ENCODE data around the gene CCL3.

Gene CCL3

DNA sequence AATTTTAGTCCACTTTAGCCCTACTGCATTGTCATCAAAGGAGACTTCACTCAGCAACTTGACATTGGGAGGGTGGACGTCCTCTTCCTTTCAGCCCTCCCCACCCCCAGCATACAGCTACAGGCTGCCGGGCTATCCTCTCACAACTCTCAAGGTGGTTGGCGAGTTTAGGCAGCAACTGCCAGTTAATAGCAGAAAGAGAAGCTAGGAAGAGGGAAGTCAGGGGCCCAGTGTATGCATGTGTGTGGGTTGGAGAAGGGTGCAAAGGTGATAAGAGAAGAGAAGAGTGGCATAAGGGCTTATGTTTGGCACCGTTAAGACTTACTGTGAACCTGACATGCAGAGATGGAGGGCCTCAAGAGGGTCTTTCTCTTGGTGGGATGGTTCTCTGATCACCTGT lies 45.5 kb upstream of the CCL3 start:
- no peaks in the 10 kb centered on the region for H3K36me3 ChIP-seq (ENCODE audit: insufficient read depth, low read length)
- H3K4me2 ChIP-seq (ENCODE audit: low read depth, low read length, poor library complexity, severe bottlenecking), result no peak overlapping the region
- no peaks in the 10 kb centered on the region for H3K4me1 ChIP-seq (ENCODE audit: insufficient read depth, low read length, poor library complexity, severe bottlenecking)
- no peaks in the 10 kb centered on the region for H4K20me1 ChIP-seq (ENCODE audit: insufficient read depth, low read length, poor library complexity, severe bottlenecking)
- H3K27me3 ChIP-seq (ENCODE audit: insufficient read depth, low read length, poor library complexity, severe bottlenecking), result no peaks in the 10 kb centered on the region
- no peaks in the 10 kb centered on the region for H3K9me3 ChIP-seq (ENCODE audit: insufficient read depth, low read depth, low read length)
- H3F3A ChIP-seq (ENCODE audit: low read depth), result no peaks in the 10 kb centered on the region
- no peak for TF ChIP-seq EZH2phosphoT487 (IDR thresholded peaks at IDR 0.05; ENCODE audit: borderline replicate concordance)
- TF ChIP-seq, protein P1, sequence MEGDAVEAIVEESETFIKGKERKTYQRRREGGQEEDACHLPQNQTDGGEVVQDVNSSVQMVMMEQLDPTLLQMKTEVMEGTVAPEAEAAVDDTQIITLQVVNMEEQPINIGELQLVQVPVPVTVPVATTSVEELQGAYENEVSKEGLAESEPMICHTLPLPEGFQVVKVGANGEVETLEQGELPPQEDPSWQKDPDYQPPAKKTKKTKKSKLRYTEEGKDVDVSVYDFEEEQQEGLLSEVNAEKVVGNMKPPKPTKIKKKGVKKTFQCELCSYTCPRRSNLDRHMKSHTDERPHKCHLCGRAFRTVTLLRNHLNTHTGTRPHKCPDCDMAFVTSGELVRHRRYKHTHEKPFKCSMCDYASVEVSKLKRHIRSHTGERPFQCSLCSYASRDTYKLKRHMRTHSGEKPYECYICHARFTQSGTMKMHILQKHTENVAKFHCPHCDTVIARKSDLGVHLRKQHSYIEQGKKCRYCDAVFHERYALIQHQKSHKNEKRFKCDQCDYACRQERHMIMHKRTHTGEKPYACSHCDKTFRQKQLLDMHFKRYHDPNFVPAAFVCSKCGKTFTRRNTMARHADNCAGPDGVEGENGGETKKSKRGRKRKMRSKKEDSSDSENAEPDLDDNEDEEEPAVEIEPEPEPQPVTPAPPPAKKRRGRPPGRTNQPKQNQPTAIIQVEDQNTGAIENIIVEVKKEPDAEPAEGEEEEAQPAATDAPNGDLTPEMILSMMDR (conservative IDR thresholded peaks at IDR 0.05; ENCODE audit: low read length), result no peak
- H3K79me2 ChIP-seq (ENCODE audit: insufficient read depth, low read length), result no peaks in the 10 kb centered on the region
- no peaks in the 10 kb centered on the region for H3K9me2 ChIP-seq (replicated peaks; ENCODE audit: low read depth, low read length)
- no peak overlapping the region for H3K9ac ChIP-seq (ENCODE audit: low read depth, low read length, poor library complexity, severe bottlenecking)
- H3K4me3 ChIP-seq (ENCODE audit: low read length, poor library complexity, severe bottlenecking), result no peak overlapping the region
- no peak overlapping the region for H2AFZ ChIP-seq (ENCODE audit: low read length)

DNA sequence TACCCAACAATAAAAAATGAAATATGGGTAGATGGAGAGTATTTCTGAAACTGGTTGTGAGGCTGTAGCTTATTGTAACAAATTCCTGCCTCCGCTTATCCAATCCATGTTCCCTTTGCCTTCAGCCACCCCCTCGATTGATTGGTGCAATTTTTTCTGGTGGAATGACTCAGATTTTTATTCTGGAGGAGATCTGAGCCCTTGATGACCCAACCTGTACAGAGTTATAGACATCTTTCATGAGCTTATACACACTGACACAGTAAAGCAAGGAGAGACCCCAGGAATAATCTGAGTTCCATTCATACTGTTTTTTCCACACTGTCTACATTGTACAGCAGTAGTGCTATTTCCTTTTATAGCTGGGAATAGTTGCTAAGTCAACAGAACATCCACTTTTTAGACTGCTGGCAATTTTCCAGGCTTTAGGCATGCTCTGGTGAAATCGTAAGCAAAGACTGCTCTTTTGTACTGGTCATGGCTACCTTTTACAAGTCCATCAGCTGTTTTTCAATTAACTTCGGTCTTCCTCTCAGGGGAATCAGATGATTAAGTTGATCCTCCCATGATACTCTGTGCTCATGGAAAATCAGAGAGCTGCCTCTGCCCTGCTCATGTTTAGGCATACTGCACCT lies 43.8 kb upstream of the CCL3 start:
- no peaks in the 10 kb centered on the region for H3K36me3 ChIP-seq (ENCODE audit: insufficient read depth, low read length)
- no peak overlapping the region for H3K4me3 ChIP-seq (ENCODE audit: low read length, poor library complexity, severe bottlenecking)

DNA sequence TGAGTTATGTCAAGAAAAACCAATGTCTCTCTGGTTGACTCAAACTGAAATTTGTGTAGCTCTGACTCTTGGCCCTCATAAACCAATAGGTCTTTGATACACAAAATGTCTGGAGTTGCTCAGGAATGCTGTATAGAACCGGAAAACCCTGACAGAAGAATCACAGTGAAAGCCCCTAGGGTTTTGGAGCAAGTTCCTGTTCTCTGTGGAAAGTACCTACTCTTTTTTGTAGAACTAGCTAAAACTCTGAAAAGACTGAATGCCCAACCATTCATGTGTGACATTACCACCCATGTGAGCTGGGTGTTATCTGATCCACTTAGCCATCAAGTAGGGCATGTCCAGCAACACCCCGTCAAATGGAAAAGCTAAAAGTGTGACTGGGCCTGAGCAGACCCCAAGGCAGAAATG lies 42.5 kb upstream of the CCL3 start:
- Histone ChIP-seq H3K4me3 (ENCODE audit: low read length, poor library complexity, severe bottlenecking) (no peak overlapping the region), H3K9me2 (replicated peaks; ENCODE audit: low read depth, low read length) (no peaks in the 10 kb centered on the region), H3F3A (ENCODE audit: low read depth) (no peaks in the 10 kb centered on the region), H3K4me1 (ENCODE audit: insufficient read depth, low read length, poor library complexity, severe bottlenecking) (peaks cover under 1% of the 10 kb centered on the region), H4K20me1 (ENCODE audit: insufficient read depth, low read length, poor library complexity, severe bottlenecking) (no peaks in the 10 kb centered on the region), H3K9me3 (ENCODE audit: insufficient read depth, low read depth, low read length) (no peaks in the 10 kb centered on the region), H3K4me2 (ENCODE audit: low read depth, low read length, poor library complexity, severe bottlenecking) (no peak overlapping the region), H2AFZ (ENCODE audit: low read length) (no peak overlapping the region), H3K27me3 (ENCODE audit: insufficient read depth, low read length, poor library complexity, severe bottlenecking) (no peaks in the 10 kb centered on the region), H3K36me3 (ENCODE audit: insufficient read depth, low read length) (no peaks in the 10 kb centered on the region), H3K79me2 (ENCODE audit: insufficient read depth, low read length) (no peaks in the 10 kb centered on the region), H3K9ac (ENCODE audit: low read depth, low read length, poor library complexity, severe bottlenecking) (no peak overlapping the region)
- no peak for TF ChIP-seq EZH2phosphoT487 (IDR thresholded peaks at IDR 0.05; ENCODE audit: borderline replicate concordance)
- TF ChIP-seq, protein P1 (conservative IDR thresholded peaks at IDR 0.05; ENCODE audit: low read length), result no peak

More for the DNA sequence above, 43.8 kb upstream of the CCL3 start:
- no peaks in the 10 kb centered on the region for H3F3A ChIP-seq (ENCODE audit: low read depth)
- no peak overlapping the region for H3K4me2 ChIP-seq (ENCODE audit: low read depth, low read length, poor library complexity, severe bottlenecking)
- H4K20me1 ChIP-seq (ENCODE audit: insufficient read depth, low read length, poor library complexity, severe bottlenecking), result no peaks in the 10 kb centered on the region
- H3K9ac ChIP-seq (ENCODE audit: low read depth, low read length, poor library complexity, severe bottlenecking), result no peak overlapping the region
- TF ChIP-seq, protein P1 (conservative IDR thresholded peaks at IDR 0.05; ENCODE audit: low read length), result no peak
- no peak for TF ChIP-seq EZH2phosphoT487 (IDR thresholded peaks at IDR 0.05; ENCODE audit: borderline replicate concordance)
- no peaks in the 10 kb centered on the region for H3K9me3 ChIP-seq (ENCODE audit: insufficient read depth, low read depth, low read length)
- no peaks in the 10 kb centered on the region for H3K79me2 ChIP-seq (ENCODE audit: insufficient read depth, low read length)
- H3K27me3 ChIP-seq (ENCODE audit: insufficient read depth, low read length, poor library complexity, severe bottlenecking), result no peaks in the 10 kb centered on the region
- H3K9me2 ChIP-seq (replicated peaks; ENCODE audit: low read depth, low read length), result no peaks in the 10 kb centered on the region
- H2AFZ ChIP-seq (ENCODE audit: low read length), result no peak overlapping the region
- H3K4me1 ChIP-seq (ENCODE audit: insufficient read depth, low read length, poor library complexity, severe bottlenecking), result no peaks in the 10 kb centered on the region

Data from Loucy (cell line).